IMR-90 (cell line): Measurements from ENCODE around the gene CACNA2D3. TPM values are rescaled to one million over a fixed set of nuclear protein-coding genes. Genes with fewer than 3 reads are reported as not detected.

Source experiments
- ATAC-seq: fragments of 200-7000 bp; cut with Tn5 transposase; 2 replicates; pipeline ENCODE4 v1.9.1; 2020; ENCODE audit warnings: low read depth, mild to moderate bottlenecking, moderate library complexity
- BruUV-seq: library from RNA; stranded (reverse); fragments of 400-500 nt; replicated peaks from 2 replicates; lab custom pipeline; 2021; lab: Mats Ljungman, UMichigan
- CTCF ChIA-PET: fragments of 300-600 bp; formaldehyde crosslinking; extraction: SDS; loops from one replicate; lab custom pipeline; 2021; ENCODE audit warnings: antibody characterized with exemption; lab: Yijun Ruan, JAX
- POLR2A ChIA-PET: fragments of 300-600 bp; sonication (Branson Sonifier 250); formaldehyde crosslinking; loops from one replicate; lab custom pipeline; 2022; ENCODE audit warnings: antibody characterized with exemption; ENCODE audit not compliant: unreplicated experiment; lab: Charles Lee
- DNase-seq: peaks from one replicate; pipeline ENCODE4 v3.0.0; 2013
- H2AFZ ChIP-seq: replicated peaks from 2 replicates; pipeline ENCODE3; 2013; ENCODE audit warnings: low read length, mild to moderate bottlenecking; ENCODE audit not compliant: poor library complexity
- H2AK5ac ChIP-seq: 2 replicates; pipeline ENCODE4 v1.6.1; 2013; ENCODE audit warnings: low read depth, low read length, inconsistent platforms
- H2AK9ac ChIP-seq: replicated peaks from 2 replicates; pipeline ENCODE3; 2013; ENCODE audit warnings: mild to moderate bottlenecking, low read depth, low read length, moderate library complexity; ENCODE audit not compliant: poor library complexity
- H2BK120ac ChIP-seq: 2 replicates; pipeline ENCODE4 v1.6.1; 2013; ENCODE audit warnings: low read depth, low read length, inconsistent platforms
- H2BK15ac ChIP-seq: 3 replicates; pipeline ENCODE4 v1.6.1; 2013; ENCODE audit warnings: low read depth, low read length, inconsistent platforms
- H2BK20ac ChIP-seq: 2 replicates; pipeline ENCODE4 v1.6.1; 2013; ENCODE audit warnings: low read depth, mild to moderate bottlenecking, inconsistent platforms, low read length, moderate library complexity
- H2BK5ac ChIP-seq: 2 replicates; pipeline ENCODE4 v1.6.1; 2013; ENCODE audit warnings: mild to moderate bottlenecking, low read depth, low read length, inconsistent platforms; ENCODE audit not compliant: poor library complexity, severe bottlenecking
- H3K14ac ChIP-seq: replicated peaks from 2 replicates; pipeline ENCODE4 v1.6.1; 2013; ENCODE audit warnings: low read depth, low read length, inconsistent platforms
- H3K18ac ChIP-seq: 2 replicates; pipeline ENCODE4 v1.6.1; 2013; ENCODE audit warnings: low read depth, low read length, control low read depth
- H3K23ac ChIP-seq: 2 replicates; pipeline ENCODE4 v1.6.1; 2013; ENCODE audit warnings: low read depth, low read length, inconsistent platforms
- H3K27ac ChIP-seq: 2 replicates; pipeline ENCODE4 v1.5.1; 2013; ENCODE audit warnings: mild to moderate bottlenecking, control low read depth, low read length; ENCODE audit not compliant: insufficient read depth
- H3K27me3 ChIP-seq: 2 replicates; pipeline ENCODE4 v1.6.1; 2013; ENCODE audit warnings: low read length; ENCODE audit not compliant: control insufficient read depth, insufficient read depth
- H3K36me3 ChIP-seq: 2 replicates; pipeline ENCODE4 v1.6.1; 2013; ENCODE audit warnings: low read length, mixed read lengths; ENCODE audit not compliant: control insufficient read depth, insufficient read depth
- H3K4ac ChIP-seq: 2 replicates; pipeline ENCODE4 v1.6.1; 2013; ENCODE audit warnings: low read depth, low read length, inconsistent platforms
- H3K4me1 ChIP-seq: 2 replicates; pipeline ENCODE4 v1.6.1; 2013; ENCODE audit warnings: low read length, mixed read lengths; ENCODE audit not compliant: control insufficient read depth, insufficient read depth
- H3K4me2 ChIP-seq: 2 replicates; pipeline ENCODE4 v1.6.1; 2013; ENCODE audit warnings: low read depth, mild to moderate bottlenecking, control low read depth, low read length, moderate library complexity
- H3K4me3 ChIP-seq: 2 replicates; pipeline ENCODE4 v1.5.1; 2013; ENCODE audit warnings: low read depth, mild to moderate bottlenecking, control low read depth, low read length, moderate library complexity; ENCODE audit not compliant: insufficient read depth
- H3K56ac ChIP-seq: 2 replicates; pipeline ENCODE4 v1.6.1; 2013; ENCODE audit warnings: low read length, inconsistent platforms; ENCODE audit not compliant: insufficient read depth; ENCODE audit errors: extremely low read depth
- H3K79me1 ChIP-seq, 2 experiments: 2 replicates each; pipeline ENCODE4 v1.6.1; 2013; ENCODE audit warnings: low read length in 2 of 2, inconsistent platforms in 1 of 2, low read depth in 1 of 2
- H3K9ac ChIP-seq: 2 replicates; pipeline ENCODE4 v1.6.1; 2013; ENCODE audit warnings: low read depth, low read length, control low read depth
- H3K9me1 ChIP-seq: 2 replicates; pipeline ENCODE4 v1.6.1; 2013; ENCODE audit warnings: low read length, inconsistent platforms; ENCODE audit not compliant: insufficient read depth
- H3K9me3 ChIP-seq: 2 replicates; pipeline ENCODE4 v1.6.1; 2013; ENCODE audit warnings: low read length; ENCODE audit not compliant: control insufficient read depth, insufficient read depth
- H4K20me1 ChIP-seq: 2 replicates; pipeline ENCODE4 v1.6.1; 2013; ENCODE audit warnings: low read length, inconsistent platforms; ENCODE audit not compliant: insufficient read depth
- H4K5ac ChIP-seq: 2 replicates; pipeline ENCODE4 v1.6.1; 2013; ENCODE audit warnings: mild to moderate bottlenecking, low read depth, low read length, control low read depth
- H4K8ac ChIP-seq, 2 experiments: 2 replicates each; pipeline ENCODE4 v1.6.1; 2013; ENCODE audit warnings: low read depth in 2 of 2, low read length in 2 of 2, control low read depth in 1 of 2, inconsistent platforms in 1 of 2
- H4K91ac ChIP-seq: 2 replicates; pipeline ENCODE4 v1.6.1; 2013; ENCODE audit warnings: low read depth, low read length, inconsistent platforms; ENCODE audit not compliant: insufficient read depth
- BHLHE40 ChIP-seq: fragments of 150-350 bp; IDR thresholded peaks from 2 replicates; pipeline ENCODE4 v1.6.1; 2016; ENCODE audit warnings: mild to moderate bottlenecking, low read depth, low read length
- CEBPB ChIP-seq: IDR thresholded peaks from 2 replicates; pipeline ENCODE4 v1.6.1; 2012; ENCODE audit warnings: low read depth, low read length, improper control_type of control experiment
- FOS ChIP-seq: fragments of 150-350 bp; IDR thresholded peaks from 2 replicates; pipeline ENCODE4 v1.6.1; 2016; ENCODE audit warnings: low read depth, low read length
- MAFK ChIP-seq: IDR thresholded peaks from 2 replicates; pipeline ENCODE4 v1.6.1; 2012; ENCODE audit warnings: low read depth, low read length, improper control_type of control experiment
- MAZ ChIP-seq: IDR thresholded peaks from 2 replicates; pipeline ENCODE4 v1.6.1; 2012; ENCODE audit warnings: low read depth, mild to moderate bottlenecking, low read length, improper control_type of control experiment, moderate library complexity, borderline replicate concordance
- MXI1 ChIP-seq: IDR thresholded peaks from 2 replicates; pipeline ENCODE4 v1.6.1; 2012; ENCODE audit warnings: low read depth, mild to moderate bottlenecking, low read length, moderate library complexity, borderline replicate concordance
- NFE2L2 ChIP-seq: fragments of 150-350 bp; IDR thresholded peaks from 2 replicates; pipeline ENCODE4 v1.6.1; 2016; ENCODE audit warnings: low read depth, mild to moderate bottlenecking, low read length
- POLR2A ChIP-seq: IDR thresholded peaks from 2 replicates; pipeline ENCODE4 v1.6.1; 2012; ENCODE audit warnings: mild to moderate bottlenecking, low read depth, low read length
- RAD21 ChIP-seq: IDR thresholded peaks from 2 replicates; pipeline ENCODE4 v1.6.1; 2012; ENCODE audit warnings: low read length, improper control_type of control experiment
- RCOR1 ChIP-seq: IDR thresholded peaks from 2 replicates; pipeline ENCODE4 v1.6.1; 2012; ENCODE audit warnings: mild to moderate bottlenecking, low read length, improper control_type of control experiment; ENCODE audit not compliant: insufficient replicate concordance
- RFX5 ChIP-seq: IDR thresholded peaks from 2 replicates; pipeline ENCODE4 v1.8.0; 2012; ENCODE audit warnings: low read depth, mild to moderate bottlenecking, low read length, moderate library complexity
- USF2 ChIP-seq: fragments of 150-350 bp; IDR thresholded peaks from 2 replicates; pipeline ENCODE4 v1.6.1; 2017; ENCODE audit warnings: mild to moderate bottlenecking, antibody characterized with exemption, low read length, low read depth
- WGBS, 2 experiments: methylation state at CpG; one replicate each; pipeline versions ENCODE4 v1.1.5 to v1.1.7; 2013; ENCODE audit warnings: missing lambda C conversion rate in 2 of 2; ENCODE audit not compliant: insufficient read length in 1 of 2; ENCODE audit errors: extremely low coverage in 2 of 2; 5-methylcytosine and 5-hydroxymethylcytosine counted together
- dilution Hi-C: fragments of 300-500 bp; cut with HindIII; formaldehyde crosslinking; loops from one replicate; pipeline ENCODE4 v1.14.3; 2018; ENCODE audit warnings: low sequenced_read_pairs; ENCODE audit not compliant: unreplicated experiment
- in situ Hi-C: fragments of 300-500 bp; cut with MboI; formaldehyde crosslinking; loops from 3 replicates; pipeline ENCODE4 v1.14.3; 2019; ENCODE audit warnings: low sequenced_read_pairs, inconsistent platforms, mixed read lengths
- intact Hi-C: fragments of 100-400 bp; cut with micrococcal nuclease; formaldehyde crosslinking; loops from 2 replicates; pipeline ENCODE4 v1.10.0; 2022
- polyA plus RNA-seq, 3 experiments: library from polyadenylated mRNA; depleted of rRNA; stranded (reverse); fragments of >200 nt; gene quantifications; 2 replicates each; pipeline ENCODE4 v1.2.3, GENCODE V29; 2012; ENCODE audit warnings: low replicate concordance in 1 of 3
- total RNA-seq: library from RNA; depleted of rRNA; stranded (reverse); fragments of >200 nt; gene quantifications from 2 replicates; pipeline ENCODE4 v1.2.3, GENCODE V29; 2012
- TF ChIP-seq, protein P1 (sequence below): conservative IDR thresholded peaks from 2 replicates; pipeline ENCODE4 v1.5.1; 2012; ENCODE audit warnings: mild to moderate bottlenecking, low read depth, low read length, improper control_type of control experiment
- TF ChIP-seq, protein P2 (sequence below): fragments of 150-350 bp; IDR thresholded peaks from 2 replicates; pipeline ENCODE4 v1.6.1; 2016; ENCODE audit warnings: low read depth, mild to moderate bottlenecking, low read length, moderate library complexity, borderline replicate concordance

Gene CACNA2D3
- total and polyA plus RNA-seq, 2 of the 4 experiments (the other 2 are of a cell fraction) = 0.36 to 0.41 TPM

- no peak overlapping the region for H3K56ac ChIP-seq
- CTCF ChIA-PET = no interaction called here
- H3K18ac ChIP-seq = no peak overlapping the region
- no peak overlapping the region for H3K23ac ChIP-seq
- no peak overlapping the region for H2AK9ac ChIP-seq
- no peaks in the 10 kb centered on the region for H3K79me1 ChIP-seq
- H3K4me2 ChIP-seq = no peak overlapping the region
- H3K27ac ChIP-seq = no peak overlapping the region
- intact Hi-C loops (no loop called here), in situ Hi-C loops (no loop called here), dilution Hi-C loops (no loop called here)
- H3K4me1 ChIP-seq = no peaks in the 10 kb centered on the region
- no peak for TF ChIP-seq RAD21
- TF ChIP-seq CEBPB = no peak
- no peak for TF ChIP-seq RCOR1
- TF ChIP-seq NFE2L2 = no peak
- TF ChIP-seq RFX5 = no peak
- TF ChIP-seq, protein P1, sequence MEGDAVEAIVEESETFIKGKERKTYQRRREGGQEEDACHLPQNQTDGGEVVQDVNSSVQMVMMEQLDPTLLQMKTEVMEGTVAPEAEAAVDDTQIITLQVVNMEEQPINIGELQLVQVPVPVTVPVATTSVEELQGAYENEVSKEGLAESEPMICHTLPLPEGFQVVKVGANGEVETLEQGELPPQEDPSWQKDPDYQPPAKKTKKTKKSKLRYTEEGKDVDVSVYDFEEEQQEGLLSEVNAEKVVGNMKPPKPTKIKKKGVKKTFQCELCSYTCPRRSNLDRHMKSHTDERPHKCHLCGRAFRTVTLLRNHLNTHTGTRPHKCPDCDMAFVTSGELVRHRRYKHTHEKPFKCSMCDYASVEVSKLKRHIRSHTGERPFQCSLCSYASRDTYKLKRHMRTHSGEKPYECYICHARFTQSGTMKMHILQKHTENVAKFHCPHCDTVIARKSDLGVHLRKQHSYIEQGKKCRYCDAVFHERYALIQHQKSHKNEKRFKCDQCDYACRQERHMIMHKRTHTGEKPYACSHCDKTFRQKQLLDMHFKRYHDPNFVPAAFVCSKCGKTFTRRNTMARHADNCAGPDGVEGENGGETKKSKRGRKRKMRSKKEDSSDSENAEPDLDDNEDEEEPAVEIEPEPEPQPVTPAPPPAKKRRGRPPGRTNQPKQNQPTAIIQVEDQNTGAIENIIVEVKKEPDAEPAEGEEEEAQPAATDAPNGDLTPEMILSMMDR = no peak
- TF ChIP-seq BHLHE40 = no peak
- TF ChIP-seq, protein P2, sequence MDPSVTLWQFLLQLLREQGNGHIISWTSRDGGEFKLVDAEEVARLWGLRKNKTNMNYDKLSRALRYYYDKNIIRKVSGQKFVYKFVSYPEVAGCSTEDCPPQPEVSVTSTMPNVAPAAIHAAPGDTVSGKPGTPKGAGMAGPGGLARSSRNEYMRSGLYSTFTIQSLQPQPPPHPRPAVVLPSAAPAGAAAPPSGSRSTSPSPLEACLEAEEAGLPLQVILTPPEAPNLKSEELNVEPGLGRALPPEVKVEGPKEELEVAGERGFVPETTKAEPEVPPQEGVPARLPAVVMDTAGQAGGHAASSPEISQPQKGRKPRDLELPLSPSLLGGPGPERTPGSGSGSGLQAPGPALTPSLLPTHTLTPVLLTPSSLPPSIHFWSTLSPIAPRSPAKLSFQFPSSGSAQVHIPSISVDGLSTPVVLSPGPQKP = no peak
- no peak for TF ChIP-seq POLR2A
- TF ChIP-seq MAZ = no peak
- TF ChIP-seq MAFK = no peak
- no peak for TF ChIP-seq USF2
- no peak for TF ChIP-seq FOS
- no peak for TF ChIP-seq MXI1
- H3K27me3 ChIP-seq = no peaks in the 10 kb centered on the region
- WGBS, 2 experiments = no CpG with 5 or more reads among the region's 5 CpGs
- H4K8ac ChIP-seq = no peak overlapping the region
- no peak overlapping the region for H2BK5ac ChIP-seq
- ATAC-seq (no peak), DNase-seq (no peak)
- H3K9me1 ChIP-seq = no peaks in the 10 kb centered on the region
- no peak overlapping the region for H2BK20ac ChIP-seq
- POLR2A ChIA-PET = no interaction called here
- H3K4me3 ChIP-seq = no peak overlapping the region
- peaks cover 5% of the 10 kb centered on the region for H3K9me3 ChIP-seq
- no peak overlapping the region for H3K9ac ChIP-seq
- H2BK120ac ChIP-seq = no peak overlapping the region
- no peak overlapping the region for H2BK15ac ChIP-seq
- H4K5ac ChIP-seq = no peak overlapping the region
- H4K91ac ChIP-seq = no peak overlapping the region
- no peaks in the 10 kb centered on the region for H4K20me1 ChIP-seq
- no peak overlapping the region for H3K14ac ChIP-seq
- no TSS peak for BruUV-seq
- H3K36me3 ChIP-seq = no peaks in the 10 kb centered on the region
- H2AK5ac ChIP-seq = no peak overlapping the region
- H2AFZ ChIP-seq = no peak overlapping the region
- no peak overlapping the region for H3K4ac ChIP-seq
These were observed 416.0 kb downstream of the CACNA2D3 start for GRCh38 chr3:54538346-54538745.
